Thymus (tissue), 2 donors: ENCODE data around the gene GSTCD. TPM values are rescaled to one million over a fixed set of nuclear protein-coding genes. Genes with fewer than 3 reads are reported as not detected.

Source experiments
- polyA plus RNA-seq: library from polyadenylated mRNA; stranded (reverse); fragments of 200-250 nt; gene quantifications from one replicate; pipeline ENCODE4 v1.2.3, GENCODE V29; 2013
- total RNA-seq: library from RNA; stranded (reverse); fragments of 120-200 nt; gene quantifications from one replicate; pipeline ENCODE4 v1.2.4, GENCODE V29; 2013
- donor health status: healthy.

Gene GSTCD
- total and polyA plus RNA-seq, 2 donors, result 3.3 to 9.1 TPM

Other genes with a start within 250 kb of the GSTCD start
- 80.1 TPM for gene PPA2, start 234.7 kb upstream of the GSTCD start, total RNA-seq
- 60.1 TPM for gene PPA2, start 234.7 kb upstream of the GSTCD start, polyA plus RNA-seq
- gene ARHGEF38, start 156.2 kb upstream of the GSTCD start, total RNA-seq, result 0.24 TPM
- gene ARHGEF38, start 156.2 kb upstream of the GSTCD start, polyA plus RNA-seq, result 0.30 TPM
- 18.9 TPM for gene INTS12, start 95 bp upstream of the GSTCD start, total RNA-seq
- gene INTS12, start 95 bp upstream of the GSTCD start, polyA plus RNA-seq, result 24.7 TPM
- 22.2 TPM for gene NPNT, start 186.7 kb downstream of the GSTCD start, total RNA-seq
- gene NPNT, start 186.7 kb downstream of the GSTCD start, polyA plus RNA-seq, result 41.8 TPM